ENCODE measurements around the gene MYOF.

DNA sequence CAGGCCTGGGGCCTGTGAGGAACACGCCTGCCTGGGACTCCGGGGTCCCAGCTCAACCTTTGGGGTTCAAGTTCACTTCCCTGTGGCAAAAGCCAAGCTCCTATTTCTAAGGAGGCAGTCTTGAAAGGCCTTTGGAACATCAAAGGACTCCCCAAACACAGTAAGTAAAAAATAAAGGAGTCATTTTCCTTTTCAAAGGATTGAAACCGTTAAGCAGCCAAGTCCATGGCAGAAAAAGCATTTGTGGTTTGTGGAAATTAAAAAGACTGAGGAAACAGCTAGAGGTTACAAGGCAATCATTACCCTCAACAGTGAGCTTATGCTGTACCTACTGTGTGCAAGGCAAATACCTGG, 200.8 kb downstream of the MYOF start:
- TF ChIP-seq CTCF (IDR thresholded peaks at IDR 0.05), result no peak
- TF ChIP-seq POLR2A (IDR thresholded peaks at IDR 0.05), result no peak
